SKM-1 treated with dmso at 0.1 percent for 144 hours (cell line): Measurements from ENCODE around the gene NAB1.

ENCODE experiments used
- DNase-seq: peaks from one replicate; lab custom pipeline; 2025; ENCODE audit not compliant: unreplicated experiment; lab: John Stamatoyannopoulos, UW

NAB1 gene

DNA sequence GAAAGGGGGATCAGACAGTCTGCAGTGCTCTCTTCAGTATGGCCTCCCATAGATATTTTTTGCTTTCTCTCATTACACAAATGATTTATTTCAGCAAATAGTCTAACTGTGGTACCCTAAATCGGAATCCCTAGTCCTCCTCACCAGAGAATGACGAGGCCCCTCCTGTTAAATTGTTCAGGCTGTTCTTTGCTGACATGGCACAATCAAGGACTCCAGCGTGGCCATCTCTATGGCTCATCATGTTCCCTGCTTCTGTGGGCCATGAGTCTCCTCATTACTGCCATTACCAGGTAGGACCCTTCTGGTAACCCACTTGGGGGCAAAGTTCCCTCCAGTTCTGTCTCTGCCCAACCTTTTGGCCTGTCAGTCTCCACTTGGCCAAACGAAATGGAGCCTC lies 62.2 kb downstream of the NAB1 start:
- no peak for DNase-seq

GRCh38 chr2:190713471-190713870 lies 64.6 kb downstream of the NAB1 start:
- no peak for DNase-seq

DNA sequence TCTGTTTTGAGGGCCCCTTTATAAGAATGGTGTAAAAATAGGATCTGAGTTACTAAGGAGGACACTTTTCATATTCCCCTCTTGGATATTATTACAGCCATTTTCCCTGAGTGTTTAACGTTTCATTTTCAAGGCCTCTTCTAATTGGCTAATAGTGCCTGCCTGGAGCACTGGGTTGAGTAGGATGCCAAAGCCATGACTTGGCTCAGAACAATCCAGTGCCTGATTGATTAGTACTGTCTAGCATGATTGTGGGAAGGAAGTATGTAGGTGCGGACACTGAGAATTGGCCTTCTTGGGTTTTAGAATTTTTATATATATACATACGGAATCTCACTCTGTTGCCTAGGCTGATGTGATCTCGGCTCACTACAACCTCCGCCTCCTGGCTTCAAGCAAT lies 66.1 kb downstream of the NAB1 start:
- no peak for DNase-seq

DNA sequence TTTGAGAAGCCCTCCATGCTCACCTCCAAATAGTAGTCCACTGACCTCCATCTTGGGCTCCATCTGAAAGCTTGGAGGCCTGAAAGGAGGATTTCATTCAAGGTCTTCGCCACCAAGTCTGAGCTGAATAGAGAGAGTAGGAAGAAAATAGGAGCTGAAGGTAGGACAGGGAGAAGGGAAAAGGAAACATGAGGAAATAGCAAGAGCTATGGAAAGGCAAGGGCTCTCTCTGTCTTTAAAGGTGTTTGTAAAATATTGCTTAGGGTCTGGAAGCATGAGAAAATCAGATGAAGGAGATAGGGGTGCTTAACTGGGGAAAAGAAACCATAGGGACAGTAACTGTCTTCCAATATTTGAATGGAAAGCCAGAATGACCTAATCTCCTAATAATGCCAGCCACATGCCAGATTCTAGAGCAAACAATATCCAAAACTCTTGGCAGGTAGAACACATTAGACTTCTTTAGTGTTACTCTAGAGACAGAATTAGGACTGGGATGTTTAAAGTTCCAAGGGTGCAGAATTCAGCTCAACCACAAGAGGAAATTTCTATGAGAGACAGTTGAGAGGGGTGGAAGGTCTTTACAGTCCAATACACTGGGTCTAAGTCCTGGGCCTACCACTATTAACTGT lies 67.4 kb downstream of the NAB1 start:
- no peak for DNase-seq

DNA sequence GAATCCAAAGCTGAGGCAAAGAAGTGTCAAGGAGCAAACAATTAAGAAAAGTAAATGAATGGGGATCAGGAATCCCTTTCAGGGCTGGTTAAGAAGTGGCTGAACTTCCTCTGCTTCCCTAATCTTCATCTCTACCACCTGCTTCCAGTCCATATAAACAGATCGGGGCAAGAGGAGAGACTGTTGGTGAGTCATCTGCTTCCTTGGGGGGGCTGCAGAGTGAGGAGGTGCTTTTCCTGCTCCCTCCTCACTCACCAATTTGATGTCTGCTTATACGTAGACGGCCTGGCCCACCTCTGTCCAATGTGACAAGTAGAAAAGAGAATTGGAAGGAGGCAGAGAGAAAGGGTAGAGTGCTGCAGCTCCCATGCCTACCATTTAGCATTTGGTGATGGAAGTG lies 68.4 kb downstream of the NAB1 start:
- no peak for DNase-seq

DNA sequence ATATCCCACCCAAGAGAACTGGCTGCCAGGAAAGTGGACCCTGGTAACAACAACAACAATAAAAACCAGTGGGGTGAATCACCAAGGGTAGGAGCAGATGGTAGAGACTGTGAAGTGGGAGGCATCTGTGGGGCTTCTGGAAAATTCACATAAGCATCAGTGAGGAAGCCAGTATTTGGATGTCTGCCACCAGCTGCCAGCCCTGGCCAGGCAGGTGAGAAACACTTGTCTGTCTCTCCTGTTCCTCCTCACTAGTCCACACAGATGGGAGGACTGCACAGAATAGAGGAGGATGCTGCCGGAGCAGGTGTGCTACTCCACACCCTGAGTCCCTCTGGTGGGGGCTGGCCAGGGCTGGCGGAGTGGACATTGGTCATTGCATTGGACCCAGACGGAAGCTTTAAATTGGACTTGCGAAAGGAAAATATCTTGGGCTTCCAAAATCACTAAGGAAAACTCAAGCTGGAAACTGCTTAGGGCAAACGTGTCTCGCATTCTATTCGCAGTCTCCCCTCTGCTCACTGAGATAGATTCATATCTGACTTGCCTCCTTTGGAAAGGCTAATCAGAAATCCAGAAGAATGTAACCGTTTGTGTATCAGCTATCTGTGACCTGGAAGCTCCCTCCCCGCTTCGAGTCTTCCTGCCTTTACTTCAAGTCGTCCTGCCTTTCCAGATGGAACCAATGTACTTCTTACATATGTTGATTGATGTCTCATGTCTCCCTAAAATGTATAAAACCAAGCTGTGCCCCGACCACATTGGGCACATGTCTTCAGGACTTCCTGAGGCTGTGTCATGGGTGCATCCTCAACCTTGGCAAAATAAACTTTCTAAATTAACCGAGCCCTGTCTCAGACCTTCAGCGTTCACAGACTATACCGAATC lies 69.1 kb downstream of the NAB1 start:
- DNase-seq, result no peak

- DNase-seq, result no peak
Measured at GRCh38 chr2:190718652-190719526, 70.0 kb downstream of the NAB1 start.

GRCh38 chr2:190720276-190720675 lies 71.4 kb downstream of the NAB1 start:
- DNase-seq, result no peak

GRCh38 chr2:190720691-190721090 lies 71.8 kb downstream of the NAB1 start:
- DNase-seq, result no peak

GRCh38 chr2:190722061-190722759 lies 73.3 kb downstream of the NAB1 start:
- no peak for DNase-seq

GRCh38 chr2:190722835-190723234 lies 74.0 kb downstream of the NAB1 start:
- no peak for DNase-seq

GRCh38 chr2:190723397-190724090 lies 74.7 kb downstream of the NAB1 start:
- DNase-seq, result no peak

DNA sequence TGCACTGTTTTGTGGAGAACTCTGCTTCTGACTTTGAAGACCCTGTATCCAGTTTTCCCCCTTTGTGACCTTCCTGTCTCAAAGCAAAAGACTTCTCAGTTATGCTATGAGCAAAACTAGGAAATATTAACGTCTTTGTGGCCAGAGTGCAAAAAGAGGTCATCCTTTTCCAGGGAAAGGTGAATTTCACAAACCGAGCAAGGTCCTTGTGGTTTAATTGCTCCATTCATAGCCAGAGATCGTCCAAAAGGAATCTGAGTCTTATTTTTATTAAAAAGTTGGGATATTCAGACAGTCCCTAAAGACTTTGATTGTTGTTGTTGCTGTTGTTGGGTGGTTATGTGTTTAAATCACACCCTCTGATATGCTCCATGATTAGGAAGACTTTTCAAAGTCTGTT lies 77.4 kb downstream of the NAB1 start:
- no peak for DNase-seq

DNA sequence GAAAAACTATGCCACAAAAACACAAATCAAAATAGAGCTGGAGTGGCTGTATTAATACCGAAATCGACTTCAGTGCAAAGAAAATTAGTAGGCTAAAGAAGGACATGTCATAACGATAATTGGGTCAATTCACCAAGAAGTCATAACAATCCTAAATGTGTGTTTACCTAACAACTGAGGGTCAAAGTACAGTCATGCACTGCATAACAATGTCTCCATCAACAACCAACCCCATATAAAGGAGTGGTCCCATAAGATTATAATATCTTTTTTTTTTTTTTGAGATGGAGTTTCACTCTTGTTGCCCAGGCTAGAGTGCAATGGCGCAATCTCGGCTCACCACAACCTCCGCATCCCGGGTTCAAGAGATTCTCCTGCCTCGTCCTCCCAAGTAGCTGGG lies 87.5 kb downstream of the NAB1 start:
- DNase-seq, result no peak

GRCh38 chr2:190740449-190740848 lies 91.6 kb downstream of the NAB1 start:
- no peak for DNase-seq
